ENCODE data around the gene LEF1. TPM values are rescaled to one million over a fixed set of nuclear protein-coding genes. Genes with fewer than 3 reads are reported as not detected.

LEF1 gene
- total and polyA plus RNA-seq, 2 experiments from 2014 or later = 0.50 to 0.73 TPM

DNA sequence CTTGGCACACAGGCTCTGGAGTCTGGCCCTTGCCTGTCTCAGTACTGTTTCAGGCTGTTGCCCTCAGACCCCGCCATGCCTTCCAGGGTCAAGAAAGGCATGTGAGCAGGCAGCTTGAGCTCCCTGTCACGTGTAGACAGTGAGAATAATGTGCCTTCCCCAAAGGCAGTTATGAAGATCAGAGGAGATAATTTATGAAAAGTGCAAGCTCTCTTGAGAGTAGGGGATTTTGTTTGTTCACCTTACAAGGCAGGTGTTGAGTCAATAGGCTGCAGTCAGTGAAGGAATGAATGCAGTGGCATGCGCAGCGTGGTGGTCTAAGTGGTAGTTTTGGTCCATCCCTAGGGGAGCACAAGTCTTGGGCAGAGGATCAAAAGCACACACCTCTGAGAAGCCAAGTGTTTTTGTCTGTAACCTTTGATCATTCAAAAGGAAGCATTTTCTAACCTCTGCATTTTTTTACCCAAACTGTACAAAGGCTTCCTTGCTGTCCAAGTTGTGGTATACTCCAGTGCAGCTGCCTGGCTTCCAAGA, 164.7 kb downstream of the LEF1 start (continued):
- TF ChIP-seq CREB1 (CRISPR knock-in tag; IDR thresholded peaks at IDR 0.05; ENCODE audit: low read depth) (no peak), ZNF331 (CRISPR knock-in tag; IDR thresholded peaks at IDR 0.05; ENCODE audit: low read depth) (no peak)
- TF ChIP-seq, protein P1, sequence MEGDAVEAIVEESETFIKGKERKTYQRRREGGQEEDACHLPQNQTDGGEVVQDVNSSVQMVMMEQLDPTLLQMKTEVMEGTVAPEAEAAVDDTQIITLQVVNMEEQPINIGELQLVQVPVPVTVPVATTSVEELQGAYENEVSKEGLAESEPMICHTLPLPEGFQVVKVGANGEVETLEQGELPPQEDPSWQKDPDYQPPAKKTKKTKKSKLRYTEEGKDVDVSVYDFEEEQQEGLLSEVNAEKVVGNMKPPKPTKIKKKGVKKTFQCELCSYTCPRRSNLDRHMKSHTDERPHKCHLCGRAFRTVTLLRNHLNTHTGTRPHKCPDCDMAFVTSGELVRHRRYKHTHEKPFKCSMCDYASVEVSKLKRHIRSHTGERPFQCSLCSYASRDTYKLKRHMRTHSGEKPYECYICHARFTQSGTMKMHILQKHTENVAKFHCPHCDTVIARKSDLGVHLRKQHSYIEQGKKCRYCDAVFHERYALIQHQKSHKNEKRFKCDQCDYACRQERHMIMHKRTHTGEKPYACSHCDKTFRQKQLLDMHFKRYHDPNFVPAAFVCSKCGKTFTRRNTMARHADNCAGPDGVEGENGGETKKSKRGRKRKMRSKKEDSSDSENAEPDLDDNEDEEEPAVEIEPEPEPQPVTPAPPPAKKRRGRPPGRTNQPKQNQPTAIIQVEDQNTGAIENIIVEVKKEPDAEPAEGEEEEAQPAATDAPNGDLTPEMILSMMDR (conservative IDR thresholded peaks at IDR 0.05; ENCODE audit: low read depth in 2 of 2) = no peak

- Histone ChIP-seq H3F3A (replicated peaks; ENCODE audit: low read depth) (no peaks in the 10 kb centered on the region), H3K27me3 (ENCODE audit: insufficient read depth) (no peaks in the 10 kb centered on the region), H3K4me2 (no peak overlapping the region), H3K36me3 (ENCODE audit: insufficient read depth) (no peaks in the 10 kb centered on the region; the same call in 1 of the 2 replicates), H3K27ac (ENCODE audit: low read depth) (no peak overlapping the region), H3K4me3 (no peak overlapping the region), H3K79me2 (replicated peaks; ENCODE audit: insufficient read depth) (peaks cover 17% of the 10 kb centered on the region), H4K20me1 (replicated peaks; ENCODE audit: insufficient read depth) (no peaks in the 10 kb centered on the region), H2AFZ (no peak overlapping the region), H3K9me2 (ENCODE audit: insufficient read depth) (peaks cover 6% of the 10 kb centered on the region; the same call in 1 of the 2 replicates), H3K4me1 (ENCODE audit: insufficient read depth) (peaks cover 4% of the 10 kb centered on the region; the same call in 1 of the 2 replicates)
- Mint-ChIP-seq H3K27ac (no peak overlapping the region), H3K9me3 (peaks cover 8% of the 10 kb centered on the region), H3K4me1 (peaks cover 14% of the 10 kb centered on the region), H3K36me3 (ENCODE audit: low read depth) (peaks cover 72% of the 10 kb centered on the region), H3K4me3 (no peak overlapping the region), H3K27me3 (ENCODE audit: insufficient read depth, low read depth, poor library complexity) (no peaks in the 10 kb centered on the region)
- DNase-seq (ENCODE audit: low spot score) (no peak), ATAC-seq (no peak)
- TF ChIP-seq EZH2 (IDR thresholded peaks at IDR 0.05; ENCODE audit: low read depth, unreplicated experiment) = no peak
- no peak for TF ChIP-seq STAT1 (IDR thresholded peaks at IDR 0.05; ENCODE audit: unreplicated experiment)
- TF ChIP-seq, protein P1 (conservative IDR thresholded peaks at IDR 0.05; ENCODE audit: low read depth in 2 of 2) = no peak
- TF ChIP-seq, protein P2, sequence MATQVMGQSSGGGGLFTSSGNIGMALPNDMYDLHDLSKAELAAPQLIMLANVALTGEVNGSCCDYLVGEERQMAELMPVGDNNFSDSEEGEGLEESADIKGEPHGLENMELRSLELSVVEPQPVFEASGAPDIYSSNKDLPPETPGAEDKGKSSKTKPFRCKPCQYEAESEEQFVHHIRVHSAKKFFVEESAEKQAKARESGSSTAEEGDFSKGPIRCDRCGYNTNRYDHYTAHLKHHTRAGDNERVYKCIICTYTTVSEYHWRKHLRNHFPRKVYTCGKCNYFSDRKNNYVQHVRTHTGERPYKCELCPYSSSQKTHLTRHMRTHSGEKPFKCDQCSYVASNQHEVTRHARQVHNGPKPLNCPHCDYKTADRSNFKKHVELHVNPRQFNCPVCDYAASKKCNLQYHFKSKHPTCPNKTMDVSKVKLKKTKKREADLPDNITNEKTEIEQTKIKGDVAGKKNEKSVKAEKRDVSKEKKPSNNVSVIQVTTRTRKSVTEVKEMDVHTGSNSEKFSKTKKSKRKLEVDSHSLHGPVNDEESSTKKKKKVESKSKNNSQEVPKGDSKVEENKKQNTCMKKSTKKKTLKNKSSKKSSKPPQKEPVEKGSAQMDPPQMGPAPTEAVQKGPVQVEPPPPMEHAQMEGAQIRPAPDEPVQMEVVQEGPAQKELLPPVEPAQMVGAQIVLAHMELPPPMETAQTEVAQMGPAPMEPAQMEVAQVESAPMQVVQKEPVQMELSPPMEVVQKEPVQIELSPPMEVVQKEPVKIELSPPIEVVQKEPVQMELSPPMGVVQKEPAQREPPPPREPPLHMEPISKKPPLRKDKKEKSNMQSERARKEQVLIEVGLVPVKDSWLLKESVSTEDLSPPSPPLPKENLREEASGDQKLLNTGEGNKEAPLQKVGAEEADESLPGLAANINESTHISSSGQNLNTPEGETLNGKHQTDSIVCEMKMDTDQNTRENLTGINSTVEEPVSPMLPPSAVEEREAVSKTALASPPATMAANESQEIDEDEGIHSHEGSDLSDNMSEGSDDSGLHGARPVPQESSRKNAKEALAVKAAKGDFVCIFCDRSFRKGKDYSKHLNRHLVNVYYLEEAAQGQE (IDR thresholded peaks at IDR 0.05; ENCODE audit: unreplicated experiment) = no peak
- TF ChIP-seq NANOG (IDR thresholded peaks at IDR 0.05; ENCODE audit: borderline replicate concordance) = no peak
- no peak for TF ChIP-seq CREB1 (CRISPR knock-in tag; IDR thresholded peaks at IDR 0.05; ENCODE audit: low read depth)
- no peak for TF ChIP-seq ZNF462 (CRISPR knock-in tag; IDR thresholded peaks at IDR 0.05)
- no peak for TF ChIP-seq POLR2AphosphoS5 (IDR thresholded peaks at IDR 0.05; ENCODE audit: low read depth)
Measured at GRCh38 chr4:108001540-108002135, 167.1 kb downstream of the LEF1 start.

Data from GM23338 (cell line).